Measurements from ENCODE around the gene LGR5. TPM values are rescaled to one million over a fixed set of nuclear protein-coding genes. Genes with fewer than 3 reads are reported as not detected.

Gene LGR5
- polyA plus RNA-seq, 1 donor = 2.4 TPM

DNA sequence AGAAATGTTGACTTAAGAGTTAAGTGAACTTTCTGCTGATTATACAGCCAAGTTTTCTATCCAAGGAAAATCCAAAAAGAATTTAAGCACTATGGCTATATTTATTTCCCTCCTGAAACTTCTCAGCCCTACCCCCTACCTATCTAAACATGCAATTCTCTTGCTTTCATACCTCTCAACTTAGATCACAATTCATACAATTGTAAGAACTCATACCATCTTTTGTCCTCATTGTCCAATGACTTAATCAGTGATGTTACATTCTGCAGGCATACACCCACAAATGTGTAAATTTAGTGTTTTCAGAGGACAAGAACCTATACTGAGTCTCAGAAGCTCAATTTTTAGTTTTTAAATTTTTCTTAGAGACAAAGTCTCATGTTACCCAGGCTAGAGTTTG is 161.9 kb downstream of the LGR5 start:
- DNase-seq = no peak

DNA sequence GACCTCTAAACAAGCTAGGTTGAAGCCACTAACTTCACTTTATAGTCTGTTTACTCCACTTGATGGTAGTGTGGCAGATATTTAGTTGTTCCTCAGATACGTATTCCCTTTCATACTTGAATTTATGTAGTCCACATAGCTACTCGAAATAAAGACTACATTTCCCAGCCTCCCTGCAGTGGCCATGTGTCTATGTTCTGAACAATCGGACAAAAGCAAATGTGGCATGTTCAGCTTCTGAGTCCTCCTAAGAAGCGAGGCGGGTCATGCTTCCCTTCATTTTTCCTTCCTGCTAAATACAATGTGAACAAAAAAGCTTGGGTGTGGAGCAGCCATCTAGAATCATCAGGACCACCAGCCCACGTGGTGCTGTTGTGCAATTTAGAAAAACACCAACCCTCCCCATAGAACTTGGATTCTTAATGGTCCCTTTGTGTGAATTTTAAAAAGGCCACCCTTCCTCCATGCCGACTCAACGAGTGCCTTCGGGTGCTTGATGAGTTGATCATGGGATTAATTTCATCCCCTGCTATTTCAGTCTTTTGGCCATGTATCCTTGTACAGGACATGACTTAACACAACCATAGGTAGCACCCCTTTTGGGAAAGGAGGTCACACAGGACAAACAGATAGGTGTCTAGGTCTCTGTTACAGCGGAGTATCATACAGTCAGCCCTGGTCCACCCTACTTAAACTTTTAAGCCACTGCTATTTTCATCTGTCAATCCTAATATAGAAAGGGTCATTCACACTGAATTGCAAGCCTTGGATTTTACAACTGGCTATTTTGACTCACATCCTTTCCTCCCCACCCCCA is 163.4 kb downstream of the LGR5 start:
- no peak for DNase-seq

GRCh38 chr12:71605039-71605438 is 165.4 kb downstream of the LGR5 start:
- DNase-seq = no peak

DNA sequence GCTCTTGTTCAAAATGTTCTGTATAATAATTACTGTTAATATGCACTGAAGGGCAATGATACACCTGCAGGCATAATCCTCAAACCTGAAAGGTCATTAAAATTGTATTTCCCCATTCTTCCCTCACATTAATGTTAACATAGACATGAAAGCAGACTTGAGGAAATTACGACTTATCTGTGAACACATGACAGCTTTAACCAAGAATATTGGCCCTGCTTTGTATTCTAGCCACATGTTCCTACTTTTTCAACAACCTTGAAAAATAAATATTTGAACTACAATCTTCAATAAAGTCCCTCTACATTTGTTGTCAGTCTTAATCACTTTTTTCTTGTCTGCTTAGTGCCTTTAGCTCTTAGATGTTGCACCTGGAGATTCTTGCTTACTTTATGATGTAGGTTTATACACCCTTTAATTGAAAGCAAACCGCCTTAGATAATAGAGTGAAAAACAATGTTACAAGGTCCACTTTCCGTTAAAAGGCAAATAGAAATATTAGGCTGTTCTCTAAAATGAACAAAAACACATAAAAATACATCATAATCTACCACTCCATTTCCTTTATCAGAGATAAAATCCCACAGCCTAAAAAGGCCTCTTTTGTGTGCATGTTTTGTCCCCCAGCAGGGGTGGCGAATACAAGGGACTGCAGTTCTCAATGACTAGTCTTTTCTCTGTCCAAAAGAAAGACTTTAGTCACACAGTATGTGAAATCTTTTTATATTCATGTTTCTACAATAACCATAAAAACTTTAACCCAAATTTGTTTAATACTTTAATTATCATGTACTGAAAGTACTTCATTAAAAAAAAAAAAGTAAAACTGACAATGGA is 168.1 kb downstream of the LGR5 start:
- no peak for DNase-seq

DNA sequence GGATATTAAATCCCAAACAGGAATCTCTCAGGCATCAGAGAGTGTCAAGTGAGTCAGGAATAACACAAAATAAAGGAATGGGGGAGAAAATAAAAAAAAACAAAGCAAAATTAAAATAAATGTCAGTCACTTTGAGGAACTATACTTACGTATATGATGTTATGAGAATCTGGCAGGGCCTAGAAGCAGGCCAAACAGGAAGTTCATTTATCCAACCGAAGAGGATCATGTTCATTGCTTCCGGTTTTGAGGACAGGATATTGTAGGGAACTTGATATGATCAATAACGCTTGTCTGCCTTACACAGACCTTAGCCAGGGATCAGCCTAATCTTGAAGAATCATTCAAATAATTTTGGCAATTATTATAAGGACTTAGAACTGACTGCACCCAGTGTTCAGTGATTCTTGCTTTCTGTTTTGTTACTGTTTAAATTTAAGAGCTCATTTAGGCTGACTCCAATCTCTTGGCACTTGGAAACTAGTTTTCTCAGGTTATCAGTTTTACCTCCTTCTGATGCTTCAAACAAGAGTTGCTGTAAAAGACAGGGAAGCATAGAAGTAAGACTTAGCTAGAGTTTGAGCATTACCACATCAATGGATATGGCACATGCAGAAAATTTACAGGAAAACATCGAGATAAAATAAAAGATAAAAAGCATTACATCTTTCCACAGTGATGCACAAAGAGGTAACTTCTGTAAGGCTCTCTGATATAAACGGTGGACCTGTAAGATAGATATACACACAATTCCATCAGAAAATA is 170.6 kb downstream of the LGR5 start:
- no peak for DNase-seq

DNA sequence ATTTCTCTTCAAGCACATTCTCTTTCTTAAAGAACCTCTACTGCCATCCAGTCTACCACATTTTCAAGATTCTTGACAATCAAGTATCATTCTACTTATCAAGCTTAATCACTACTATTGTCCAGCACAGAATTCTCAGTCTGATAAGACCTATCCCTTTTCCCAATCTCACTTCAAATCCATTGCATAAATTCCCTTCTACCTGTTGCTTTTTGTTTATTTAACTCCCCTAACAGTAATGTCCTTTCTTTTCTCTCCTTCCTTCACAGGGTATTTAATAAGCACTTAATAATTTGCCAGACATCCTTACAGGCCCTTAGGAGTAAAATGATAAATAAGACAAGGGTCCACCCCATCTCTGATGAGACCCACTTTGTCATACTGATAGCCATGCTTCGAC is 182.3 kb downstream of the LGR5 start:
- DNase-seq = no peak

DNA sequence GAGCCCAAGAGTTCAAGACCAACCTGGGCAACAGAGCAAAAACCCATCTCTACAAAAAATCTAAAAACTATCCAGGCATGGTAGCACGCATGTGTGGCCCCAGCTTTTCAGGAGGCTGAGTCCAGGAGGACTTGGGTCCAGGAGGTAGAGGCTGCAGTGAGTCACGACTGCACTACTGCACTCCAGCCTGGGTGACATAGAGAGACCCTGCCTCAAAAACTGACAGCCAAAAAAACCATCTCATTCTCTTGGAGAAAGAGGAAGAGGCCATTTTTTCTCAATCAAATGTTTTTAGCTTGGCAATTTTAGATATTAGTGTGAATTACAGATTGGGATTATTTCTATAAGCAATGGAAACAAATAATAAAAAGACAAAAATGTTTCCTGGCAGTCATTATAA is 185.9 kb downstream of the LGR5 start:
- no peak for DNase-seq

DNA sequence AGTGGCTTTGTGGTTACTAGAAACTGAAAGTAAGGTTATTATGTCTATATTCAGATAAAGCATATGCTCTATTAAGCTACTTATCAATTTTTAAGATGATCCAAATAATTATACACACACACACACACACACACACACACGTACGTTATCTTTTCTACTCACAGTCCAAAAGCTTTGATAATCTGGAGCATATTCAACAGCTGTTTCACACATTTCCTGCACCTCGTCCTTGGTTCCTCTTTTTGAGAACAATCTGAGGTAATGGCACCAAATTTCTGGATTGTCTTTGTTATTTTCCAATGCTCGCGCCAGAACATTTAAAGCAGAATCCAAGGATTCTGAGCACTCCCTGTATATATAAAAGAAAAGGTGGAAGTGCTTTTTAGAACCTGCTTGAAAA is 186.5 kb downstream of the LGR5 start:
- peak; percentile 49 for DNase-seq

DNA sequence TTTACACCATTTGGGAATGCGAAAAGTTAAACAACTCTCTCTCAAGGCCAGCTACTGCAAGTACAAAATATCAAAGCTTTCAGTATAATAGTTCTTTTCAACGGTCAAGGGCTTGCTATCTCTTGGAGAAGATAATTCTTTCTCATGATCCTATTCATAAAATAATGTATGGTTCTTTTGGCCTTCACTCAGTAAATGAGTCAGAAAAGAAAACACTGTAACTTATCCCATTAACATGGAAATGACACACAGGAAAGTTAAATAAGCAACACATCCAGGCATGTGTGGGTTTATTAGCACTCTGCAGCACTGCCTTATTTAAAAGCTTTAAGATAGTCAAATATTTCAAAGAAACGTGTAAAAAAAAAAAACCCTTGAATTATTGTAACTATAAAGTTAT is 187.2 kb downstream of the LGR5 start:
- DNase-seq = no peak

- DNase-seq = no peak
Measured at GRCh38 chr12:71627438-71628002, 187.9 kb downstream of the LGR5 start.

Other genes with a start within 250 kb of the LGR5 start
- gene ZFC3H1, start 224.1 kb downstream of the LGR5 start, polyA plus RNA-seq (ENCODE audit: insufficient read length) = 35.6 TPM
- gene THAP2, start 224.5 kb downstream of the LGR5 start, polyA plus RNA-seq (ENCODE audit: insufficient read length) = 9.1 TPM
- 34.6 TPM for gene TMEM19, start 246.3 kb downstream of the LGR5 start, polyA plus RNA-seq (ENCODE audit: insufficient read length)

Data from hindlimb muscle (tissue), 1 donor.